ENCODE measurements around the gene PYHIN1. TPM values are rescaled to one million over a fixed set of nuclear protein-coding genes. Genes with fewer than 3 reads are reported as not detected.
"Not testable (repeated sequence)": the region's sequence is repeated elsewhere in the genome, so short reads cannot be mapped to it uniquely, and the experiment has no call there.

Gene PYHIN1
- total and polyA plus RNA-seq, 9 donors, result 0.16 to 1.9 (median 0.50) TPM; not detected in 1

- intact Hi-C loops (cut with DNase I), result no loop called here
- DNase-seq, result no peak
- peaks cover 6% of the 10 kb centered on the region for H3K4me1 ChIP-seq (ENCODE audit: insufficient read depth)
- no peaks in the 10 kb centered on the region for H3K36me3 ChIP-seq
- H3K27ac ChIP-seq, result peak overlapping the region in 1 of 2 donors; percentile 9
- WGBS, 3 donors, result 34 to 44% (median 40%) methylated on average over 6 of the region's 6 CpGs
- no peaks in the 10 kb centered on the region for H3K9me3 ChIP-seq
- TF ChIP-seq POLR2A (IDR thresholded peaks at IDR 0.05) (no peak), EP300 (IDR thresholded peaks at IDR 0.05) (no peak), CTCF (IDR thresholded peaks at IDR 0.05) (no peak)
- no peak overlapping the region for H3K4me3 ChIP-seq
- H3K27me3 ChIP-seq, result no peaks in the 10 kb centered on the region
Measured at GRCh38 chr1:159005676-159006075, 74.3 kb downstream of the PYHIN1 start.

- H3K9me3 ChIP-seq; intact Hi-C loops (cut with DNase I); H3K4me3 ChIP-seq; H3K36me3 ChIP-seq; H3K4me1 ChIP-seq (ENCODE audit: insufficient read depth); H3K27me3 ChIP-seq; H3K27ac ChIP-seq; DNase-seq: not testable (repeated sequence)
- 50 to 66% (median 63%) methylated on average over 11 of the region's 11 CpGs for WGBS, 3 donors
Measured at GRCh38 chr1:159006210-159006807, 75.0 kb downstream of the PYHIN1 start.

- DNase-seq, result no peak
- H3K27me3 ChIP-seq, result no peaks in the 10 kb centered on the region
- H3K4me1 ChIP-seq (ENCODE audit: insufficient read depth), result peaks cover 6% of the 10 kb centered on the region
- H3K27ac ChIP-seq, result no peak overlapping the region
- no peak for TF ChIP-seq CTCF (IDR thresholded peaks at IDR 0.05)
- no peak for TF ChIP-seq EP300 (IDR thresholded peaks at IDR 0.05)
- no peak for TF ChIP-seq POLR2A (IDR thresholded peaks at IDR 0.05)
- H3K36me3 ChIP-seq, result no peaks in the 10 kb centered on the region
- no peak overlapping the region for H3K4me3 ChIP-seq
- H3K9me3 ChIP-seq, result no peaks in the 10 kb centered on the region
- intact Hi-C loops (cut with DNase I), result no loop called here
Measured at GRCh38 chr1:159007726-159008125, 76.4 kb downstream of the PYHIN1 start.

- Histone ChIP-seq H3K27ac (peak overlapping the region; percentile 15 to 76), H3K4me3 (no peak overlapping the region), H3K9me3 (no peaks in the 10 kb centered on the region), H3K27me3 (no peaks in the 10 kb centered on the region), H3K36me3 (no peaks in the 10 kb centered on the region), H3K4me1 (ENCODE audit: insufficient read depth) (peaks cover 11% of the 10 kb centered on the region)
- no peak for DNase-seq
- intact Hi-C loops (cut with DNase I), result no loop called here
- TF ChIP-seq CTCF (IDR thresholded peaks at IDR 0.05) (no peak), POLR2A (IDR thresholded peaks at IDR 0.05) (no peak), EP300 (IDR thresholded peaks at IDR 0.05) (no peak)
- WGBS, 3 donors, result 21 to 48% (median 36%) methylated on average over 4 of the region's 4 CpGs
Measured at GRCh38 chr1:159008744-159009188, 77.4 kb downstream of the PYHIN1 start.

- H3K4me3 ChIP-seq, result peak overlapping the region; percentile 44
- intact Hi-C loops (cut with DNase I), result no loop called here
- H3K9me3 ChIP-seq, result no peaks in the 10 kb centered on the region
- DNase-seq, result no peak
- peaks cover 15% of the 10 kb centered on the region for H3K4me1 ChIP-seq (ENCODE audit: insufficient read depth)
- WGBS, 3 donors, result 39 to 47% (median 41%) methylated on average over 2 of the region's 2 CpGs
- no peak for TF ChIP-seq POLR2A (IDR thresholded peaks at IDR 0.05)
- TF ChIP-seq EP300 (IDR thresholded peaks at IDR 0.05), result no peak
- no peak for TF ChIP-seq CTCF (IDR thresholded peaks at IDR 0.05)
- no peaks in the 10 kb centered on the region for H3K27me3 ChIP-seq
- H3K27ac ChIP-seq, result peak overlapping the region; percentile 15 to 76
- H3K36me3 ChIP-seq, result no peaks in the 10 kb centered on the region
Measured at GRCh38 chr1:159009287-159009686, 77.9 kb downstream of the PYHIN1 start.
